ENCODE results near the gene TSPAN18.

The TSPAN18 gene

GRCh38 chr11:44759743-44760476 lies 33.1 kb downstream of the TSPAN18 start:
- no peak for DNase-seq (ENCODE audit: low spot score)

GRCh38 chr11:44760477-44760872 lies 33.7 kb downstream of the TSPAN18 start:
- DNase-seq (ENCODE audit: low spot score) = no peak

GRCh38 chr11:44760917-44761550 lies 34.3 kb downstream of the TSPAN18 start:
- no peak for DNase-seq (ENCODE audit: low spot score)

- DNase-seq (ENCODE audit: low spot score) = no peak
These were observed 34.8 kb downstream of the TSPAN18 start for GRCh38 chr11:44761551-44761961.

GRCh38 chr11:44763121-44763820 lies 36.5 kb downstream of the TSPAN18 start:
- no peak for DNase-seq (ENCODE audit: low spot score)

- no peak for DNase-seq (ENCODE audit: low spot score)
These were observed 37.8 kb downstream of the TSPAN18 start for GRCh38 chr11:44764583-44764982.

GRCh38 chr11:44765026-44765595 lies 38.3 kb downstream of the TSPAN18 start:
- DNase-seq (ENCODE audit: low spot score) = no peak

GRCh38 chr11:44765676-44766075 lies 38.9 kb downstream of the TSPAN18 start:
- DNase-seq (ENCODE audit: low spot score) = no peak

- no peak for DNase-seq (ENCODE audit: low spot score)
These were observed 39.6 kb downstream of the TSPAN18 start for GRCh38 chr11:44766112-44766971.

GRCh38 chr11:44766972-44767278 lies 40.2 kb downstream of the TSPAN18 start:
- no peak for DNase-seq (ENCODE audit: low spot score)

GRCh38 chr11:44767421-44767820 lies 40.7 kb downstream of the TSPAN18 start:
- no peak for DNase-seq (ENCODE audit: low spot score)

- no peak for DNase-seq (ENCODE audit: low spot score)
These were observed 43.6 kb downstream of the TSPAN18 start for GRCh38 chr11:44770401-44770800.

GRCh38 chr11:44771252-44771734 lies 44.5 kb downstream of the TSPAN18 start:
- no peak for DNase-seq (ENCODE audit: low spot score)

- no peak for DNase-seq (ENCODE audit: low spot score)
These were observed 45.1 kb downstream of the TSPAN18 start for GRCh38 chr11:44771841-44772240.

GRCh38 chr11:44773351-44773965 lies 46.7 kb downstream of the TSPAN18 start:
- DNase-seq (ENCODE audit: low spot score) = no peak

GRCh38 chr11:44774108-44774507 lies 47.3 kb downstream of the TSPAN18 start:
- no peak for DNase-seq (ENCODE audit: low spot score)

GRCh38 chr11:44774731-44775130 lies 48.0 kb downstream of the TSPAN18 start:
- DNase-seq (ENCODE audit: low spot score) = no peak

- peak; percentile 68 for DNase-seq (ENCODE audit: low spot score)
These were observed 48.7 kb downstream of the TSPAN18 start for GRCh38 chr11:44775366-44775984.

- DNase-seq (ENCODE audit: low spot score) = no peak
These were observed 49.3 kb downstream of the TSPAN18 start for GRCh38 chr11:44775985-44776446.

GRCh38 chr11:44776551-44777208 lies 49.9 kb downstream of the TSPAN18 start:
- no peak for DNase-seq (ENCODE audit: low spot score)

All from CD4-positive, alpha-beta T cell treated with Interleukin-2 at 100 ng/mL for 4 hours (primary cell).